Endothelial cell of umbilical vein (primary cell): Measurements from ENCODE around the gene EIF4E1B. TPM values are rescaled to one million over a fixed set of nuclear protein-coding genes. Genes with fewer than 3 reads are reported as not detected.

Source experiments
- BruUV-seq: library from RNA; stranded (reverse); fragments of 400-500 nt; replicated peaks from 2 replicates; lab custom pipeline; 2021; lab: Mats Ljungman, UMichigan
- CTCF ChIA-PET: fragments of 300-600, 350-600 bp; sonication (Branson Sonifier 250); formaldehyde crosslinking; loops from one replicate; lab custom pipeline; 2021; ENCODE audit warnings: antibody characterized with exemption, inconsistent platforms; lab: Charles Lee
- POLR2A ChIA-PET: fragments of 300-600, 350-600 bp; sonication (Branson Sonifier 250); formaldehyde crosslinking; loops from one replicate; lab custom pipeline; 2021; ENCODE audit warnings: antibody characterized with exemption, inconsistent platforms; lab: Charles Lee
- DNase-seq: peaks from one replicate; pipeline ENCODE4 v3.0.0-alpha.2; 2011; ENCODE audit warnings: low read depth, low spot score
- FAIRE-seq: peaks from 2 replicates; lab custom pipeline; 2011; peaks lifted over from hg19 to GRCh38; lab: Jason Lieb, UNC
- H2AFZ ChIP-seq: 2 replicates; pipeline ENCODE4 v1.6.0; 2012; ENCODE audit warnings: low read depth, low read length, control low read depth, inconsistent platforms
- H3K27ac ChIP-seq: 2 replicates; pipeline ENCODE4 v1.5.1; 2011; ENCODE audit warnings: low read depth, mild to moderate bottlenecking, control low read depth, low read length, moderate library complexity; ENCODE audit not compliant: insufficient read depth
- H3K27me3 ChIP-seq, 2 experiments: 2 replicates each; pipeline versions ENCODE4 v1.6.0 to v1.6.1; 2011; ENCODE audit warnings: low read length in 2 of 2, mixed read lengths in 1 of 2; ENCODE audit not compliant: control insufficient read depth in 2 of 2, insufficient read depth in 2 of 2
- H3K36me3 ChIP-seq, 2 experiments: 2 replicates in 1 of 2; 3 replicates in 1 of 2; pipeline ENCODE4 v1.5.1; 2011; ENCODE audit warnings: low read length in 2 of 2, mild to moderate bottlenecking in 1 of 2, moderate library complexity in 1 of 2; ENCODE audit not compliant: control insufficient read depth in 2 of 2, insufficient read depth in 2 of 2; ENCODE audit errors: extremely low read depth in 1 of 2
- H3K4me1 ChIP-seq: 3 replicates; pipeline ENCODE4 v1.5.1; 2011; ENCODE audit warnings: mild to moderate bottlenecking, low read length; ENCODE audit not compliant: control insufficient read depth, insufficient read depth; ENCODE audit errors: extremely low read depth
- H3K4me2 ChIP-seq: 2 replicates; pipeline ENCODE4 v1.6.1; 2011; ENCODE audit warnings: low read length, control low read depth, mixed read lengths; ENCODE audit not compliant: insufficient read depth
- H3K4me3 ChIP-seq, 3 experiments: fragments of 200-600 bp in 1 of 3; sonication (generic), shearing (Covaris generic) in 1 of 3; replicated peaks in 1 of 3; 2 replicates each; pipeline ENCODE4 v1.5.1; 2011 to 2016; ENCODE audit warnings: control low read depth in 3 of 3, low read length in 3 of 3, mild to moderate bottlenecking in 2 of 3, inconsistent platforms in 1 of 3, low read depth in 1 of 3, moderate library complexity in 1 of 3; ENCODE audit not compliant: insufficient read depth in 1 of 3
- H3K79me2 ChIP-seq: 2 replicates; pipeline ENCODE4 v1.6.0; 2012; ENCODE audit warnings: low read length, inconsistent platforms; ENCODE audit not compliant: control insufficient read depth, insufficient read depth
- H3K9ac ChIP-seq: replicated peaks from 2 replicates; pipeline ENCODE3; 2011; ENCODE audit warnings: low read length, control low read depth; ENCODE audit not compliant: insufficient read depth; ENCODE audit errors: extremely low read depth
- H3K9me1 ChIP-seq: replicated peaks from 3 replicates; pipeline ENCODE4 v1.6.0; 2011; ENCODE audit warnings: mild to moderate bottlenecking, low read length; ENCODE audit not compliant: control insufficient read depth, insufficient read depth; ENCODE audit errors: extremely low read depth
- H3K9me3 ChIP-seq: replicated peaks from 2 replicates; pipeline ENCODE4 v1.5.1; 2012; ENCODE audit warnings: low read length, inconsistent platforms; ENCODE audit not compliant: control insufficient read depth, insufficient read depth
- H4K20me1 ChIP-seq: replicated peaks from 2 replicates; pipeline ENCODE3; 2011; ENCODE audit warnings: mild to moderate bottlenecking, low read length; ENCODE audit not compliant: control insufficient read depth, insufficient read depth; ENCODE audit errors: extremely low read depth
- CTCF ChIP-seq, 2 donors: IDR thresholded peaks; 1 replicate in 1 of 2; 2 replicates in 1 of 2; pipeline ENCODE4 v1.5.1; 2011; ENCODE audit warnings: low read length in 2 of 2, mild to moderate bottlenecking in 2 of 2, moderate library complexity in 2 of 2, control low read depth in 1 of 2, inconsistent platforms in 1 of 2, low read depth in 1 of 2; ENCODE audit not compliant: insufficient read depth in 1 of 2; ENCODE audit errors: extremely low read depth in 1 of 2
- EZH2 ChIP-seq: IDR thresholded peaks from 2 replicates; pipeline ENCODE4 v1.6.1; 2012; ENCODE audit warnings: borderline replicate concordance, low read depth, mild to moderate bottlenecking, moderate library complexity, low read length, inconsistent platforms; ENCODE audit not compliant: severe bottlenecking
- FOS ChIP-seq: IDR thresholded peaks from 2 replicates; pipeline ENCODE4 v1.6.1; 2011; ENCODE audit warnings: mild to moderate bottlenecking, low read length, moderate library complexity, borderline replicate concordance; ENCODE audit not compliant: insufficient read depth
- GATA2 ChIP-seq: IDR thresholded peaks from 2 replicates; pipeline ENCODE4 v1.7.0; 2011; ENCODE audit warnings: low read depth, mild to moderate bottlenecking, moderate library complexity, mixed read lengths, low read length; ENCODE audit not compliant: insufficient read length, insufficient read depth
- JUN ChIP-seq: IDR thresholded peaks from 2 replicates; pipeline ENCODE4 v1.6.1; 2011; ENCODE audit warnings: borderline replicate concordance, low read depth; ENCODE audit not compliant: insufficient read length, insufficient read depth
- MAX ChIP-seq: IDR thresholded peaks from 2 replicates; pipeline ENCODE4 v1.6.1; 2011; ENCODE audit not compliant: insufficient read depth, insufficient read length
- MYC ChIP-seq: IDR thresholded peaks from one replicate; pipeline ENCODE4 v1.6.1; 2011; ENCODE audit warnings: mild to moderate bottlenecking, low read depth, low read length
- POLR2A ChIP-seq: IDR thresholded peaks from 2 replicates; pipeline ENCODE4 v1.6.1; 2012; ENCODE audit warnings: low read depth, mild to moderate bottlenecking, control low read depth, low read length
- POLR2AphosphoS5 ChIP-seq: IDR thresholded peaks from 2 replicates; pipeline ENCODE4 v1.6.1; 2012; ENCODE audit warnings: low read depth, mild to moderate bottlenecking, control low read depth, low read length, moderate library complexity; ENCODE audit not compliant: insufficient read depth
- dilution Hi-C: fragments of 300-500 bp; cut with MboI; formaldehyde crosslinking; loops from one replicate; pipeline ENCODE4 v1.15.0; 2019; ENCODE audit warnings: low sequenced_read_pairs; ENCODE audit not compliant: extremely low pct_ligation_motif_present
- intact Hi-C: fragments of 100-400 bp; cut with micrococcal nuclease; formaldehyde crosslinking; loops from one replicate; pipeline ENCODE4 v1.10.0; 2022
- polyA plus RNA-seq, 4 experiments: library from polyadenylated mRNA; depleted of rRNA in 3 of 4; stranded (reverse) in 3 of 4; unstranded in 1 of 4; fragments of >200 nt; gene quantifications; 2 replicates each; pipeline versions ENCODE4 v1.2.1 to v1.2.3, GENCODE V29; 2011 to 2012; ENCODE audit warnings: missing spikeins in 1 of 4
- total RNA-seq: library from RNA; stranded (reverse); gene quantifications from 2 replicates; pipeline ENCODE4 v1.2.3, GENCODE V29; 2021

Gene EIF4E1B
- total and polyA plus RNA-seq, 2 donors (not counting 3 experiments of a cell fraction or from before 2014, with no cell fraction given) = not detected

GRCh38 chr5:176594554-176594953, 35.9 kb upstream of the EIF4E1B start:
- H3K9me3 ChIP-seq = no peaks in the 10 kb centered on the region
- no peak overlapping the region for H3K9ac ChIP-seq
- DNase-seq (no peak), FAIRE-seq (no peak)
- dilution Hi-C loops = no loop called here
- H4K20me1 ChIP-seq = no peaks in the 10 kb centered on the region
- no peaks in the 10 kb centered on the region for H3K27me3 ChIP-seq
- ChIA-PET CTCF (interaction anchor here (0.6 to 1.6 kb wide), 3 partner anchors 11 to 53 kb away, joined by 3 read pairs; partner anchors contain the start of genes GPRIN1 and TSPAN17), POLR2A (interaction anchor here (0.6 kb wide), 1 partner anchor 11 kb away, joined by 3 read pairs; no protein-coding TSS in a partner anchor)
- H3K4me3 ChIP-seq = no peak overlapping the region
- H3K4me1 ChIP-seq = no peaks in the 10 kb centered on the region
- no peak overlapping the region for H2AFZ ChIP-seq
- no peak overlapping the region for H3K27ac ChIP-seq
- H3K9me1 ChIP-seq = no peaks in the 10 kb centered on the region
- intact Hi-C loops = no loop called here
- H3K4me2 ChIP-seq = no peak overlapping the region
- BruUV-seq = no TSS peak
- H3K36me3 ChIP-seq = no peaks in the 10 kb centered on the region
- no peaks in the 10 kb centered on the region for H3K79me2 ChIP-seq
- TF ChIP-seq POLR2A (no peak), EZH2 (no peak), MAX (no peak), GATA2 (no peak), JUN (no peak), POLR2AphosphoS5 (no peak), FOS (no peak), MYC (no peak), CTCF (IDR thresholded peaks at IDR 0.05; ENCODE audit: extremely low read depth in 1 of 2, insufficient read depth in 1 of 2, low read depth in 1 of 2, low read length in 2 of 2) (no peak)
